GM12878 (cell line): ENCODE data around the gene MYO7A. TPM values are rescaled to one million over a fixed set of nuclear protein-coding genes. Genes with fewer than 3 reads are reported as not detected.

ENCODE experiments used
- RB1 ChIP-seq: fragments of 450-650 bp; formaldehyde crosslinking; IDR thresholded peaks from 2 replicates; pipeline ENCODE4 v1.6.1; 2017; ENCODE audit warnings: mild to moderate bottlenecking, borderline replicate concordance
- polyA plus RNA-seq, 11 experiments: library from polyadenylated mRNA; depleted of rRNA in 4 of 11; unstranded in 6 of 11; stranded (reverse) in 5 of 11; fragments of >200 nt; fragmentation: Nextera tagmentation in 4 of 11; fragmentation: Illumina TruSeq in 1 of 11; extraction: Ambion mirVana in 4 of 11; extraction: Trizol in 1 of 11; gene quantifications; 1 replicate in 1 of 11; 2 replicates in 10 of 11; pipeline versions ENCODE4 v1.2.1 to v1.2.3, GENCODE V29; 2011 to 2016; ENCODE audit warnings: inconsistent platforms in 2 of 11, missing spikeins in 2 of 11, low read depth in 1 of 11
- total RNA-seq, 4 experiments: library from RNA; depleted of rRNA in 3 of 4; stranded (reverse); fragments of >200 nt in 3 of 4; fragmentation: Illumina TruSeq in 1 of 4; extraction: Trizol in 1 of 4; gene quantifications; 2 replicates each; pipeline versions ENCODE4 v1.2.1 to v1.2.3, GENCODE V29; 2013 to 2021
- TF ChIP-seq, protein P1 (sequence below): fragments of 450-650 bp; IDR thresholded peaks from 2 replicates; pipeline ENCODE4 v1.6.1; 2017; ENCODE audit warnings: mild to moderate bottlenecking, moderate library complexity
- TF ChIP-seq, protein P2 (sequence below): fragments of 450-650 bp; IDR thresholded peaks from 2 replicates; pipeline ENCODE4 v1.6.1; 2017; ENCODE audit warnings: mild to moderate bottlenecking, low read depth, inconsistent platforms; ENCODE audit not compliant: poor library complexity, severe bottlenecking

Gene MYO7A
- total and polyA plus RNA-seq, 10 of the 15 experiments (the other 5 are each of a cell fraction or from before 2014, with no cell fraction given), result 0.01 to 0.21 (median 0.04) TPM; not detected in 6

DNA sequence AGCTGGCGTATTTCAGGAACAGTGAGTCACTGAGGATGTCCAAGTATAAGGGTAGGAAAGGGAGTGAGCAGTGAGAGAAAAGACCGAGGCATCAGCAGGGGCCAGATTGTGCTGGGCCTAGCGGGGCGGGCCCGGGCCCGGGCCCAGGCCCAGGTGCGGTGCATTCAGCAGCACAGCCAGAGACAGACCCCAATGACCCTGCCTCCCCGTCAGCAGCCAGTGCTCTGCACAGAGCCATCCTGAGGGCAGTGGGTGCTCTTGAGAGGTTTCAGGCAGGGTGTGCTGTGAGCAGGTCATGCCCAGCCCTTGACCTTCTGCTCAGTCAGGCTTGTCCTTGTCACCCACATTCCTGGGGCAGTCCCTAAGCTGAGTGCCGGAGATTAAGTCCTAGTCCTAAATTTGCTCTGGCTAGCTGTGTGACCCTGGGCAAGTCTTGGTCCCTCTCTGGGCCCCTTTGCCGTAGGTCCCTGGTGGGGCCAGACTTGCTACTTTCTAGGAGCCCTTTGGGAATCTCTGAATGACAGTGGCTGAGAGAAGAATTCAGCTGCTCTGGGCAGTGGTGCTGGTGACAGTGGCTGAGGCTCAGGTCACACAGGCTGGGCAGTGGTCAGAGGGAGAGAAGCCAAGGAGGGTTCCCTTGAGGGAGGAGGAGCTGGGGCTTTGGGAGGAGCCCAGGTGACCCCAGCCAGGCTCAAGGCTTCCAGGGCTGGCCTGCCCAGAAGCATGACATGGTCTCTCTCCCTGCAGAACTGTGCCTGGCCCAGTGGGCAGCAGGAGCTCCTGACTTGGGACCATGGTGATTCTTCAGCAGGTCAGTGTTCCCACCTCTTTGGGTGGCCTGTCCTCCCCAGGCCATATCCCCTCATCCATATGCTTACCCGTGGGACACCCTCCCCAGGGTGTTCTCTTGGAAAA is 2.1 kb downstream of the MYO7A start (continued):
- TF ChIP-seq, protein P1, sequence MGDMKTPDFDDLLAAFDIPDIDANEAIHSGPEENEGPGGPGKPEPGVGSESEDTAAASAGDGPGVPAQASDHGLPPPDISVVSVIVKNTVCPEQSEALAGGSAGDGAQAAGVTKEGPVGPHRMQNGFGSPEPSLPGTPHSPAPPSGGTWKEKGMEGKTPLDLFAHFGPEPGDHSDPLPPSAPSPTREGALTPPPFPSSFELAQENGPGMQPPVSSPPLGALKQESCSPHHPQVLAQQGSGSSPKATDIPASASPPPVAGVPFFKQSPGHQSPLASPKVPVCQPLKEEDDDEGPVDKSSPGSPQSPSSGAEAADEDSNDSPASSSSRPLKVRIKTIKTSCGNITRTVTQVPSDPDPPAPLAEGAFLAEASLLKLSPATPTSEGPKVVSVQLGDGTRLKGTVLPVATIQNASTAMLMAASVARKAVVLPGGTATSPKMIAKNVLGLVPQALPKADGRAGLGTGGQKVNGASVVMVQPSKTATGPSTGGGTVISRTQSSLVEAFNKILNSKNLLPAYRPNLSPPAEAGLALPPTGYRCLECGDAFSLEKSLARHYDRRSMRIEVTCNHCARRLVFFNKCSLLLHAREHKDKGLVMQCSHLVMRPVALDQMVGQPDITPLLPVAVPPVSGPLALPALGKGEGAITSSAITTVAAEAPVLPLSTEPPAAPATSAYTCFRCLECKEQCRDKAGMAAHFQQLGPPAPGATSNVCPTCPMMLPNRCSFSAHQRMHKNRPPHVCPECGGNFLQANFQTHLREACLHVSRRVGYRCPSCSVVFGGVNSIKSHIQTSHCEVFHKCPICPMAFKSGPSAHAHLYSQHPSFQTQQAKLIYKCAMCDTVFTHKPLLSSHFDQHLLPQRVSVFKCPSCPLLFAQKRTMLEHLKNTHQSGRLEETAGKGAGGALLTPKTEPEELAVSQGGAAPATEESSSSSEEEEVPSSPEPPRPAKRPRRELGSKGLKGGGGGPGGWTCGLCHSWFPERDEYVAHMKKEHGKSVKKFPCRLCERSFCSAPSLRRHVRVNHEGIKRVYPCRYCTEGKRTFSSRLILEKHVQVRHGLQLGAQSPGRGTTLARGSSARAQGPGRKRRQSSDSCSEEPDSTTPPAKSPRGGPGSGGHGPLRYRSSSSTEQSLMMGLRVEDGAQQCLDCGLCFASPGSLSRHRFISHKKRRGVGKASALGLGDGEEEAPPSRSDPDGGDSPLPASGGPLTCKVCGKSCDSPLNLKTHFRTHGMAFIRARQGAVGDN, result no peak
- TF ChIP-seq, protein P2, sequence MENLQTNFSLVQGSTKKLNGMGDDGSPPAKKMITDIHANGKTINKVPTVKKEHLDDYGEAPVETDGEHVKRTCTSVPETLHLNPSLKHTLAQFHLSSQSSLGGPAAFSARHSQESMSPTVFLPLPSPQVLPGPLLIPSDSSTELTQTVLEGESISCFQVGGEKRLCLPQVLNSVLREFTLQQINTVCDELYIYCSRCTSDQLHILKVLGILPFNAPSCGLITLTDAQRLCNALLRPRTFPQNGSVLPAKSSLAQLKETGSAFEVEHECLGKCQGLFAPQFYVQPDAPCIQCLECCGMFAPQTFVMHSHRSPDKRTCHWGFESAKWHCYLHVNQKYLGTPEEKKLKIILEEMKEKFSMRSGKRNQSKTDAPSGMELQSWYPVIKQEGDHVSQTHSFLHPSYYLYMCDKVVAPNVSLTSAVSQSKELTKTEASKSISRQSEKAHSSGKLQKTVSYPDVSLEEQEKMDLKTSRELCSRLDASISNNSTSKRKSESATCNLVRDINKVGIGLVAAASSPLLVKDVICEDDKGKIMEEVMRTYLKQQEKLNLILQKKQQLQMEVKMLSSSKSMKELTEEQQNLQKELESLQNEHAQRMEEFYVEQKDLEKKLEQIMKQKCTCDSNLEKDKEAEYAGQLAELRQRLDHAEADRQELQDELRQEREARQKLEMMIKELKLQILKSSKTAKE, result no peak
- TF ChIP-seq RB1, result no peak
